ENCODE measurements around the gene SOCS6. TPM values are rescaled to one million over a fixed set of nuclear protein-coding genes. Genes with fewer than 3 reads are reported as not detected.

Gene SOCS6
- total RNA-seq, 2 donors from 2014 or later, result 1.4 to 1.7 TPM

- ATAC-seq (no peak), DNase-seq (ENCODE audit: low spot score in 2 of 2) (no peak)
- H3K9me3 Mint-ChIP-seq, result peaks cover 8 to 14% of the 10 kb centered on the region in 2 donors
- H3K36me3 Mint-ChIP-seq, result peaks cover 10 to 14% of the 10 kb centered on the region in 2 donors
- H3K27ac Mint-ChIP-seq, result no peak overlapping the region
These were observed 8.6 kb upstream of the SOCS6 start for GRCh38 chr18:70280007-70280925.

DNA sequence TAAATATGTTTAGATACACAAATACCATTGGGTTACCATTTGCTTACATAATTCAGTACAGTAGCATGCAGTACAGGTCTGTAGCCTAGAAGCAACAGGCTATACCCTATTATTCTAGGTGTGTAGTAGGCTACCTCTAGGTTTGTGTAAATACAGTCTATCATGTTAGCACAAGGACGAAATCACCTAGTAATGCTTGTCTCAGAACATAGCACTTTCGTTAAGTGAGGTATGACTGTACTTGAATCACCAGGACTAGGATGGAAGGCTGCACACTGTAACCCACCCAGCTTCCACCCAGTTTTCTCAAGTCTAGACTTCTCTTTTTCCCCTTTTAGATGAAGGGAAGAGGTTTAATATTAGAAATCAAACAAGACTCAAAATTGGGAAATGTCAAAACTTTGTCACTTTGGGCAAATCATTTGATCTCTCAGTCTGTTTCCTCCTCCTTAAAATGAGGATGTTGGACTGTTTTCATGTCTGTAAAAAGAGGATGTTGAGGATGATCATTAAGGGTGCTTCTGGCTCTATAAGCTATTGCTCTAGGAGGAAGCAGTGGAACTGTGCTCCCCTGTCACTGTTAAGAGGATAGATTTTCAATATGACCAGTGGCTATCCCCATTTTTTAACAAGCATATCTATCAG lies 3.7 kb upstream of the SOCS6 start:
- Mint-ChIP-seq H3K27ac (no peak overlapping the region), H3K36me3 (peaks cover 10 to 13% of the 10 kb centered on the region in 2 donors), H3K9me3 (peaks cover 8 to 10% of the 10 kb centered on the region in 2 donors)
- no peak for DNase-seq (ENCODE audit: low spot score in 2 of 2)
- no peak for ATAC-seq

- Mint-ChIP-seq H3K27ac (no peak overlapping the region), H3K9me3 (no peaks in the 10 kb centered on the region), H3K36me3 (no peaks in the 10 kb centered on the region)
- no peak for DNase-seq (ENCODE audit: low spot score in 2 of 2)
- no peak for ATAC-seq
These were observed 1.1 kb upstream of the SOCS6 start for GRCh38 chr18:70287731-70288130.

DNA sequence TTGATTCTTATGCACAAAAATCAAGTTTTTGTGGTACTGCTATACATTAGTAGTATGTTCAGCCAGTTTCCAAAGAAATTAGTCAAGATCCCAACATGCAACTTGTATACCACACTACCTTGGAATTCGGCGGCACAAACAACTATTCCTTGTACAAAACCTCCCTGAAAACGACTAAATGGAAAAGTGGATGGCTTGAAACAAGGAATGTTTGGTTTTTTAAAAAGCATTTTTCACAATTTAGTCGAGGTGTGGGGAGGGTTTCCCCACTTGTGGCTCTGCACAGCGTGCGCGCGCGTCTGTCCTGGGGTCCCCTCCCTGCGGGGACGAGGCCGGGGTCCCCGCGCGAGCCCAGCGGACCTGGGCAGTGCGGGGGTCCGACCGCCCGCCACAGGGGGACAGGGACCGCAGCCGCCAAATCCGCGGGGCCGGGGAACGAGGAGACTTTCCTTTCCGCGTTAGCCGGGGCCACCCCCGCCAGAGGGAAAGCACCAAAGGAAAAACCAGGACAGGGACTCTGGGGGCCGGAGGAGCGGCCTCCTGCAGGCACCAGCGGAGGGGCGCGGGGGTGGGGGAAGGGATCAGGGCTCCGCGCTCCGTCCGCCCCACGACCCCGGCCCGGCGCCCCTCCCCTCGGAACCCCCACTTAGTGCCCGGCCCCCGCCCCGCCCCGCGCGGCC lies 534 bp upstream of the SOCS6 start:
- DNase-seq (ENCODE audit: low spot score in 2 of 2) (no peak), ATAC-seq (peak in 1 of 2 donors; percentile 26)
- no peak overlapping the region for H3K27ac Mint-ChIP-seq
- no peaks in the 10 kb centered on the region for H3K36me3 Mint-ChIP-seq
- H3K9me3 Mint-ChIP-seq, result no peaks in the 10 kb centered on the region

- ATAC-seq (peak; percentile 60 to 67), DNase-seq (ENCODE audit: low spot score in 2 of 2) (peak in 1 of 2 donors; percentile 49)
- Mint-ChIP-seq H3K36me3 (no peaks in the 10 kb centered on the region), H3K27ac (peak overlapping the region in 1 of 2 donors; percentile 74), H3K9me3 (no peaks in the 10 kb centered on the region)
These were observed 787 bp downstream of the SOCS6 start for GRCh38 chr18:70289351-70290312.

DNA sequence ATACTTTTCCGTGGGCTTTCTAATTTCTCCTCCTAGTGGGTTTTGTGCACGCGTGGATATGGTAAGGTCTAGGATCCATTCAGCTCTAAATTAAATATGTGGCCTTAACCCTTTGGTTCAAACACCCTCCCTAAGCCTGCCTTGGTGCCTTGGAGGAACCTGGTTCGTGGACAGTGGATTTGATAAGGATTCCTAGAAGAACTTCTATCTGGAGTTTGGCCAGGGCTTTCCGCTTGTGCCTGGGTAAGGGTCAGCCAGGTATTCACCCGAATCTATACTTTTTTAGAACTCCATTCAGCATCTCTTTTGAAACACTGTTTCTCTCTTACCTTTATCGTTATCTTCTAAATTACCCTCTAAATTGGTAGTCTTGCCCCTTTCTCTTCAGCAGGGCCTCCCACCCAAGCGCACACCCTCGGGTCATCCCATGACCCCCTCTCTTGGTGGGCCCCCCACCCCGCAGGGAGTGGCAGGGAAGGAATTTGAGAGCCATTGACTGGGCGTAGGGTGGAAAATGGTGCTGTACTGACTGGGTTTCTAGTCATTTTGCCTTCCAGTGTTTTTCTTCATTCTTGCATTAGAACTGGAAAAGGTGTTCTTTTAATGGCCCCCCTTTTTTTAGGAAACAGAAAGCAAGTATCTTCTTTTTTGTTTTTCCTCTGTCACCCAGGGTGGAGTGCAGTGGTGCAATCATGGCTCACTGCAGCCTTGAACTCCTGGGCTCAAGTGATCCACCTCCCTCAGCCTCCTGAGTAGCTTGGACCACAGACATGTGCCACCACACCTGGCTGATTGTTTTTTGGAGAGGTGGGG lies 1.8 kb downstream of the SOCS6 start:
- H3K36me3 Mint-ChIP-seq, result no peaks in the 10 kb centered on the region
- H3K27ac Mint-ChIP-seq, result no peak overlapping the region
- H3K9me3 Mint-ChIP-seq, result no peaks in the 10 kb centered on the region
- DNase-seq (ENCODE audit: low spot score in 2 of 2) (no peak), ATAC-seq (no peak)

DNA sequence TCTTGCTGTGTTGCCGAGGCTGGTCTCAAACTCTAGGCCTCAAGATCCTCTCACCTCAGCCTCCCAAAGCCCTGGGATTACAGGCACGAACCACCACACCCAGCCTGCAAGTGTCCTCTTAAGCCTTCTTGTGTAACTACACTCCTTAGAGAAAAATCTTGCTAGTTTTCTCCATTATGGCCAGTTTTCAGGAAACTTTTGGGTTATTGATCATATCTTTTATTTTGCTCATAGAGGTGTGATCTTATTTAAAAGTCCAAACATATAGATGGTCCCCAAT lies 2.4 kb downstream of the SOCS6 start:
- DNase-seq (ENCODE audit: low spot score in 2 of 2) (no peak), ATAC-seq (no peak)
- no peaks in the 10 kb centered on the region for H3K36me3 Mint-ChIP-seq
- H3K27ac Mint-ChIP-seq, result no peak overlapping the region
- H3K9me3 Mint-ChIP-seq, result no peaks in the 10 kb centered on the region

DNA sequence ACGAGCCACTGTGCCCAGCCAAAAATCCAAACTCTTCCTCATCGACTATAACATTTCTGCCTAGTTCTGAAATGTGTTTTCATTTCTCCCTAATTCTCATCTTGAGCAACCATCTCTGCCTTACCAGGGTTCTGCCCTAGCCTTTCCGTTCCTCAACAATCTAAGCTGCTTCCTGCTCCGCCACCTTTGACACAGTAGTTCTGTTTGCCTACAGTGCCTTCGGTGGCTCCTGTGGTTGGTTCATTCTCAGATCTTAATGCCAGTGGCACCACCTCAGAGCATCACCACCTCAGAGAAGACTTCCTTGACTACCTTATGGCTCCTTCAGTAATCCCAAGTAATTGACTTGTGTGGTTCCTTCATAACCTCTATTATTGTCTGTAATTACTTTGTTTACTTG lies 3.8 kb downstream of the SOCS6 start:
- no peak for ATAC-seq
- no peak overlapping the region for H3K27ac Mint-ChIP-seq
- no peak for DNase-seq (ENCODE audit: low spot score in 2 of 2)
- H3K9me3 Mint-ChIP-seq, result no peaks in the 10 kb centered on the region
- no peaks in the 10 kb centered on the region for H3K36me3 Mint-ChIP-seq

DNA sequence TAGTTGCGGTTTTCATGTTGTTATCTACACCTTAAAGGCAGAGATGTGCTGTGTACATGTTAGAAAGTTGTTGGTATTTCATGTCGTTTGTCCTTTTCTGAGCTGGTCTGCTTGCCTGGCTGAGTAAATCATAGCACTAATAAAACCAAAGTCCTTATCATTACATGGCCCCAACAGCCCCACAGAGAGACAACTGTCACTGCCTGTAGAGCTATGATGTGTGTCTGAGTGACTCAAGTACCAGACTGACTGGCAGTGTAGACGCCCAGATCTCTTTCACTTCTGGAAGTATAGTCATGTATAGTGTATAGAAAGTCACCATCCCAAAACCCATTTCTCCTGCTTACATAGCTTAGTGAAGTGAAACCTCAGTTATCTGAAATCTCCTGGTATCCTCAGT lies 4.3 kb downstream of the SOCS6 start:
- DNase-seq (ENCODE audit: low spot score in 2 of 2), result no peak
- ATAC-seq, result peak; percentile 48 to 67

DNA sequence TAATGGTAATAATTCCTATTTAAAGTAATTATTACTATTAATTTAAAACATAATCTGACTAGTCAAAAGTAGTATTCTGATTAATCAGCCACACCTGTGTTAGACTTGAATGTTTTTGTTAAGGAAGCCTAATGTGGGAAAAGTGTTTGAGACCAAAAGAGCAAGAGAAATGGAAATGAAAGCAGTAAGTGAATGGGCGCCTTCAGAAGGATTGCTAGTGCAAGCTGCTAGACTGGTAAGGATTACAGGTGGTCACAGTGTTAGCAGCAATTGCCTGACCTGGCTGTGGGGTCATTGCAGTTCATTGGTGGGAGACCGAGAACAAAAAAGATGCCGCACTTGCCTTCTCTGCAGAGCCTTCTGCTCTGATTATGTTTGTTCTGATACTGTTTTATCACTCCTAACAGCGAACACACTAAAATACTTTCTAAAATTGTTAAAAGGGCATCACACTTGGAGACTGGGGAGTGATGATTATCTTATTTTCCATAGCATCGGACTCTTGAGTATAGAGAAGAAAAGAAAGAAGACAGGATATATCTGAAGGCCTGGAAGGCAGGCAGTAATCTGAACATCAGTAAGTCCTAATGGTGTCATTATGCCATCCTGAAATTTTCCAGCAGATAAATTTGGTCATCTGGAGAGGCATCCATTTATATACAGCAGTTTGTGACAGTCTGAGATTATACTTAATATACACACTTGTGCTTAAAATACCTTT lies 5.8 kb downstream of the SOCS6 start:
- H3K27ac Mint-ChIP-seq, result no peak overlapping the region
- ATAC-seq (no peak), DNase-seq (ENCODE audit: low spot score in 2 of 2) (no peak)
- H3K36me3 Mint-ChIP-seq, result no peaks in the 10 kb centered on the region
- no peaks in the 10 kb centered on the region for H3K9me3 Mint-ChIP-seq

More for the DNA sequence above, 4.3 kb downstream of the SOCS6 start:
- no peaks in the 10 kb centered on the region for H3K36me3 Mint-ChIP-seq
- H3K9me3 Mint-ChIP-seq, result no peaks in the 10 kb centered on the region
- H3K27ac Mint-ChIP-seq, result no peak overlapping the region

- no peak overlapping the region for H3K27ac Mint-ChIP-seq
- H3K36me3 Mint-ChIP-seq, result no peaks in the 10 kb centered on the region
- no peaks in the 10 kb centered on the region for H3K9me3 Mint-ChIP-seq
- no peak for DNase-seq (ENCODE audit: low spot score in 2 of 2)
- ATAC-seq, result no peak
These were observed 6.6 kb downstream of the SOCS6 start for GRCh38 chr18:70295192-70296188.

- no peaks in the 10 kb centered on the region for H3K36me3 Mint-ChIP-seq
- no peak overlapping the region for H3K27ac Mint-ChIP-seq
- no peaks in the 10 kb centered on the region for H3K9me3 Mint-ChIP-seq
- no peak for DNase-seq (ENCODE audit: low spot score in 2 of 2)
- no peak for ATAC-seq
These were observed 7.4 kb downstream of the SOCS6 start for GRCh38 chr18:70296289-70296688.

DNA sequence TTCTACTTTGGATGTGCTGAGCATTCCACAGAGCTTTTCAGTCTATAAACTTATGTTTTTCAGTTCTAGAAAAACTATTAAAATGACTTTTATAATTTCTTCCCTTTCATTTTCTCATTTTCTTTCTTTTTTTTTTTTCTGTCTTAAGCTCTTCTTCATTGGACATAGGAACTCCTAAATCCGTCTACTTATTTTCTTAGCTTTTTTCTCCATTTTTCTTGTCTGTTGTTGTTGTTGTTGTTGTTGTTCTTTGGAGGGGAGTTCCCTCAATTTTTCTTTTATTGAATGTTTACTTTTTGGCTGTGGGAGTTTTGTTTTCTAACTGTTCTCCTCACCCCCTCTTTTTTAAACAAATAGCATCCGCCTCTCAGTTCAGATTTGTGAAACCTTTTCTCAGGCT lies 7.9 kb downstream of the SOCS6 start:
- Mint-ChIP-seq H3K9me3 (no peaks in the 10 kb centered on the region), H3K36me3 (no peaks in the 10 kb centered on the region), H3K27ac (no peak overlapping the region)
- ATAC-seq, result no peak
- DNase-seq (ENCODE audit: low spot score in 2 of 2), result no peak

GRCh38 chr18:70299393-70299792 lies 10.5 kb downstream of the SOCS6 start:
- Mint-ChIP-seq H3K27ac (no peak overlapping the region), H3K36me3 (no peaks in the 10 kb centered on the region), H3K9me3 (no peaks in the 10 kb centered on the region)
- ATAC-seq (no peak), DNase-seq (ENCODE audit: low spot score in 2 of 2) (no peak)
